SK-N-SH (cell line): Measurements from ENCODE around the gene NUAK1. TPM values are rescaled to one million over a fixed set of nuclear protein-coding genes. Genes with fewer than 3 reads are reported as not detected.

ENCODE experiments used
- CTCF ChIA-PET: fragments of 300-600, 350-600 bp; formaldehyde crosslinking; extraction: SDS; loops from one replicate; lab custom pipeline; 2021; lab: Yijun Ruan, JAX
- POLR2A ChIA-PET: fragments of 350-600 bp; sonication (Branson Sonifier 250); formaldehyde crosslinking; extraction: SDS; loops from one replicate; lab custom pipeline; 2020; ENCODE audit warnings: antibody characterized with exemption, inconsistent platforms; lab: Yijun Ruan, JAX
- DNase-seq: peaks from one replicate; pipeline ENCODE4 v3.0.0; 2012
- H2AFZ ChIP-seq: fragments of 200-600 bp; sonication (generic); 2 replicates; pipeline ENCODE4 v1.8.1; 2016; ENCODE audit warnings: antibody characterized with exemption, mild to moderate bottlenecking, low read depth
- H3F3A ChIP-seq: fragments of 200-600 bp; sonication (generic); replicated peaks from 2 replicates; pipeline ENCODE3; 2016; ENCODE audit warnings: antibody characterized with exemption, mild to moderate bottlenecking; ENCODE audit not compliant: insufficient read depth
- H3K27ac ChIP-seq, 2 experiments: fragments of 200-500 bp in 1 of 2; fragments of 200-600 bp in 1 of 2; sonication (Bioruptor generic) in 1 of 2; sonication (generic), shearing (Covaris generic) in 1 of 2; 2 replicates each; pipeline versions ENCODE4 v1.5.1 to v1.6.1; 2014 to 2016; ENCODE audit warnings: low read depth in 2 of 2, inconsistent platforms in 1 of 2, low read length in 1 of 2, mild to moderate bottlenecking in 1 of 2, mixed read lengths in 1 of 2
- H3K27me3 ChIP-seq: fragments of 200-600 bp; sonication (generic), shearing (Covaris generic); 2 replicates; pipeline ENCODE4 v1.6.1; 2016; ENCODE audit warnings: mixed run types; ENCODE audit not compliant: insufficient read depth
- H3K36me3 ChIP-seq, 2 experiments: fragments of 200-500 bp in 1 of 2; fragments of 200-600 bp in 1 of 2; sonication (Bioruptor generic) in 1 of 2; sonication (generic) in 1 of 2; replicated peaks in 1 of 2; 2 replicates each; pipeline versions ENCODE3 to v1.5.1; 2014 to 2016; ENCODE audit warnings: low read length in 1 of 2, mild to moderate bottlenecking in 1 of 2; ENCODE audit not compliant: insufficient read depth in 2 of 2, control insufficient read depth in 1 of 2
- H3K4me1 ChIP-seq, 2 experiments: fragments of 200-500 bp in 1 of 2; fragments of 200-600 bp in 1 of 2; sonication (Bioruptor generic) in 1 of 2; sonication (generic), shearing (Covaris generic) in 1 of 2; 2 replicates each; pipeline versions ENCODE4 v1.5.1 to v1.6.1; 2014 to 2016; ENCODE audit warnings: low read depth in 1 of 2, low read length in 1 of 2, mixed run types in 1 of 2; ENCODE audit not compliant: insufficient read depth in 2 of 2, control insufficient read depth in 1 of 2
- H3K4me2 ChIP-seq: fragments of 200-600 bp; sonication (generic), shearing (Covaris generic); 2 replicates; pipeline ENCODE4 v1.6.1; 2017; ENCODE audit warnings: mixed run types
- H3K4me3 ChIP-seq, 2 experiments: fragments of 200-500 bp in 1 of 2; fragments of 200-600 bp in 1 of 2; sonication (Bioruptor generic) in 1 of 2; sonication (generic), shearing (Covaris generic) in 1 of 2; 2 replicates each; pipeline versions ENCODE4 v1.5.1 to v1.8.1; 2014 to 2016; ENCODE audit warnings: low read depth in 2 of 2, inconsistent platforms in 1 of 2, low read length in 1 of 2, mild to moderate bottlenecking in 1 of 2, mixed read lengths in 1 of 2, moderate library complexity in 1 of 2
- H3K79me2 ChIP-seq: fragments of 200-600 bp; sonication (generic); 2 replicates; pipeline ENCODE4 v1.8.1; 2017; ENCODE audit warnings: mild to moderate bottlenecking; ENCODE audit not compliant: insufficient read depth
- H3K9ac ChIP-seq: fragments of 200-600 bp; sonication (generic); 2 replicates; pipeline ENCODE4 v1.6.1; 2017; ENCODE audit warnings: mixed run types
- H3K9me2 ChIP-seq: fragments of 200-600 bp; sonication (generic); 2 replicates; pipeline ENCODE4 v1.6.1; 2017; ENCODE audit warnings: mixed run types
- H3K9me3 ChIP-seq: fragments of 200-600 bp; sonication (generic); 2 replicates; pipeline ENCODE4 v1.6.1; 2017; ENCODE audit warnings: mixed run types, mild to moderate bottlenecking, moderate library complexity
- H4K20me1 ChIP-seq: fragments of 200-600 bp; sonication (generic); 2 replicates; pipeline ENCODE4 v1.6.1; 2017; ENCODE audit warnings: mild to moderate bottlenecking, mixed run types; ENCODE audit not compliant: insufficient read depth
- ELF1 ChIP-seq: IDR thresholded peaks from 2 replicates; pipeline ENCODE4 v1.4.0; 2012
- FOSL2 ChIP-seq: IDR thresholded peaks from 2 replicates; pipeline ENCODE4 v1.4.0; 2012; ENCODE audit warnings: low read depth, mild to moderate bottlenecking, moderate library complexity, borderline replicate concordance
- FOXJ3 ChIP-seq: sonication (generic); formaldehyde crosslinking; IDR thresholded peaks from 2 replicates; pipeline ENCODE4 v1.5.1; 2020; ENCODE audit warnings: mild to moderate bottlenecking, missing genetic modification reagents
- GATA2 ChIP-seq: sonication (generic); formaldehyde crosslinking; IDR thresholded peaks from 2 replicates; pipeline ENCODE4 v1.5.0; 2020; ENCODE audit warnings: mild to moderate bottlenecking, missing genetic modification reagents
- MEF2A ChIP-seq: IDR thresholded peaks from 2 replicates; pipeline ENCODE4 v1.4.0; 2012; ENCODE audit warnings: low read depth, borderline replicate concordance
- PBX3 ChIP-seq: IDR thresholded peaks from 2 replicates; pipeline ENCODE4; 2012
- RAD21 ChIP-seq: IDR thresholded peaks from 2 replicates; pipeline ENCODE4 v1.6.1; 2012; ENCODE audit warnings: mild to moderate bottlenecking, low read length
- RCOR1 ChIP-seq: fragments of 150-350 bp; IDR thresholded peaks from 2 replicates; pipeline ENCODE4 v1.6.1; 2017; ENCODE audit warnings: antibody characterized with exemption, low read length
- RFX5 ChIP-seq: IDR thresholded peaks from 2 replicates; pipeline ENCODE4 v1.6.1; 2012; ENCODE audit warnings: mild to moderate bottlenecking, improper control_type of control experiment, low read length
- RXRA ChIP-seq: IDR thresholded peaks from 2 replicates; pipeline ENCODE4 v1.4.0; 2012; ENCODE audit warnings: low read depth, mild to moderate bottlenecking, borderline replicate concordance
- SMC3 ChIP-seq: IDR thresholded peaks from 2 replicates; pipeline ENCODE4 v1.6.1; 2012; ENCODE audit warnings: low read depth, low read length, improper control_type of control experiment
- TEAD4 ChIP-seq: IDR thresholded peaks from 2 replicates; pipeline ENCODE4 v1.4.0; 2012; ENCODE audit warnings: mild to moderate bottlenecking, borderline replicate concordance; ENCODE audit not compliant: insufficient read depth
- USF1 ChIP-seq: IDR thresholded peaks from 2 replicates; pipeline ENCODE4 v1.4.0; 2012; ENCODE audit warnings: low read depth, borderline replicate concordance
- YY1 ChIP-seq: IDR thresholded peaks from 2 replicates; pipeline ENCODE4 v1.4.0; 2012; ENCODE audit warnings: low read depth, mild to moderate bottlenecking
- WGBS: methylation state at CpG from one replicate; pipeline ENCODE4 v1.1.6; 2017; ENCODE audit warnings: low lambda C conversion rate; 5-methylcytosine and 5-hydroxymethylcytosine counted together
- polyA plus RNA-seq, 3 experiments: library from polyadenylated mRNA; depleted of rRNA; stranded (reverse); fragments of >200 nt; gene quantifications; 2 replicates each; pipeline ENCODE4 v1.2.3, GENCODE V29; 2012
- TF ChIP-seq, protein P1 (sequence below): IDR thresholded peaks from 2 replicates; pipeline ENCODE4 v1.4.0; 2012; ENCODE audit warnings: low read depth, borderline replicate concordance
- TF ChIP-seq, protein P2 (sequence below): fragments of 150-350 bp; IDR thresholded peaks from 2 replicates; pipeline ENCODE4 v1.6.1; 2016; ENCODE audit warnings: mild to moderate bottlenecking, low read depth, low read length

The NUAK1 gene
- polyA plus RNA-seq, 1 of the 3 experiments (the other 2 are of a cell fraction), result 8.1 TPM

GRCh38 chr12:106145539-106146447, 7.0 kb upstream of the NUAK1 start:
- WGBS, result 81% methylated on average over 14 of the region's 14 CpGs
- POLR2A ChIA-PET, result no interaction called here
- TF ChIP-seq YY1 (no peak), ELF1 (no peak), TEAD4 (no peak), RCOR1 (no peak), RXRA (no peak), FOXJ3 (no peak), RFX5 (no peak), PBX3 (no peak), GATA2 (CRISPR knock-in tag) (no peak), SMC3 (no peak), RAD21 (no peak), MEF2A (no peak), FOSL2 (no peak), USF1 (no peak)
- TF ChIP-seq, protein P1, sequence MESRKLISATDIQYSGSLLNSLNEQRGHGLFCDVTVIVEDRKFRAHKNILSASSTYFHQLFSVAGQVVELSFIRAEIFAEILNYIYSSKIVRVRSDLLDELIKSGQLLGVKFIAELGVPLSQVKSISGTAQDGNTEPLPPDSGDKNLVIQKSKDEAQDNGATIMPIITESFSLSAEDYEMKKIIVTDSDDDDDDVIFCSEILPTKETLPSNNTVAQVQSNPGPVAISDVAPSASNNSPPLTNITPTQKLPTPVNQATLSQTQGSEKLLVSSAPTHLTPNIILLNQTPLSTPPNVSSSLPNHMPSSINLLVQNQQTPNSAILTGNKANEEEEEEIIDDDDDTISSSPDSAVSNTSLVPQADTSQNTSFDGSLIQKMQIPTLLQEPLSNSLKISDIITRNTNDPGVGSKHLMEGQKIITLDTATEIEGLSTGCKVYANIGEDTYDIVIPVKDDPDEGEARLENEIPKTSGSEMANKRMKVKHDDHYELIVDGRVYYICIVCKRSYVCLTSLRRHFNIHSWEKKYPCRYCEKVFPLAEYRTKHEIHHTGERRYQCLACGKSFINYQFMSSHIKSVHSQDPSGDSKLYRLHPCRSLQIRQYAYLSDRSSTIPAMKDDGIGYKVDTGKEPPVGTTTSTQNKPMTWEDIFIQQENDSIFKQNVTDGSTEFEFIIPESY, result no peak
- TF ChIP-seq, protein P2, sequence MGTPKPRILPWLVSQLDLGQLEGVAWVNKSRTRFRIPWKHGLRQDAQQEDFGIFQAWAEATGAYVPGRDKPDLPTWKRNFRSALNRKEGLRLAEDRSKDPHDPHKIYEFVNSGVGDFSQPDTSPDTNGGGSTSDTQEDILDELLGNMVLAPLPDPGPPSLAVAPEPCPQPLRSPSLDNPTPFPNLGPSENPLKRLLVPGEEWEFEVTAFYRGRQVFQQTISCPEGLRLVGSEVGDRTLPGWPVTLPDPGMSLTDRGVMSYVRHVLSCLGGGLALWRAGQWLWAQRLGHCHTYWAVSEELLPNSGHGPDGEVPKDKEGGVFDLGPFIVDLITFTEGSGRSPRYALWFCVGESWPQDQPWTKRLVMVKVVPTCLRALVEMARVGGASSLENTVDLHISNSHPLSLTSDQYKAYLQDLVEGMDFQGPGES, result no peak
- TF ChIP-seq, all 33 proteins: peak for 0

More at GRCh38 chr12:106145539-106146447, 7.0 kb upstream of the NUAK1 start:
- H3K36me3 ChIP-seq, result no peaks in the 10 kb centered on the region
- H2AFZ ChIP-seq, result no peak overlapping the region
- no peaks in the 10 kb centered on the region for H3K27me3 ChIP-seq
- H4K20me1 ChIP-seq, result no peaks in the 10 kb centered on the region
- no peaks in the 10 kb centered on the region for H3K9me3 ChIP-seq
- H3K79me2 ChIP-seq, result peaks cover 8% of the 10 kb centered on the region
- no peak overlapping the region for H3K4me2 ChIP-seq
- no peak overlapping the region for H3K4me3 ChIP-seq
- no peaks in the 10 kb centered on the region for H3K9me2 ChIP-seq
- H3K4me1 ChIP-seq, result peaks cover 0 to 13% of the 10 kb centered on the region in 2 experiments; a peak in 2 of 4 replicates
- no peak overlapping the region for H3K27ac ChIP-seq
- no peak overlapping the region for H3K9ac ChIP-seq
- H3F3A ChIP-seq, result peaks cover 14% of the 10 kb centered on the region
- no peak for DNase-seq
- CTCF ChIA-PET, result interaction anchor here (0.6 to 2.6 kb wide), 5 partner anchors 9 to 585 kb away, joined by 3 to 8 read pairs (median 4); no protein-coding TSS in a partner anchor
